Activated T-cell treated with anti-CD3 and anti-CD28 coated beads for 48 hours (primary cell): ENCODE measurements around the gene POLR3E.
A peak's percentile ranks its signal among the peaks of the same experiment; 100 is the strongest.
"Not testable (repeated sequence)": the region's sequence is repeated elsewhere in the genome, so short reads cannot be mapped to it uniquely, and the experiment has no call there.

Source experiments
- DNase-seq: peaks from one replicate; pipeline ENCODE4 v3.0.0-alpha.2; 2020; ENCODE audit warnings: low read depth

The POLR3E gene

GRCh38 chr16:22293137-22294106, 3.8 kb upstream of the POLR3E start:
- no peak for DNase-seq

- no peak for DNase-seq
Measured at GRCh38 chr16:22296225-22297113, 740 bp upstream of the POLR3E start.

- DNase-seq: peak; percentile 55
Measured at GRCh38 chr16:22297871-22298733, 893 bp downstream of the POLR3E start.

GRCh38 chr16:22299036-22299435, 1.8 kb downstream of the POLR3E start:
- DNase-seq: no peak

GRCh38 chr16:22300427-22301071, 3.3 kb downstream of the POLR3E start:
- peak; percentile 25 for DNase-seq

- not testable (repeated sequence) for DNase-seq
Measured at GRCh38 chr16:22301423-22301822, 4.2 kb downstream of the POLR3E start.

- DNase-seq: no peak
Measured at GRCh38 chr16:22302776-22303363, 5.7 kb downstream of the POLR3E start.

GRCh38 chr16:22304411-22304810, 7.2 kb downstream of the POLR3E start:
- DNase-seq: no peak

GRCh38 chr16:22306788-22307187, 9.6 kb downstream of the POLR3E start:
- no peak for DNase-seq

- no peak for DNase-seq
Measured at GRCh38 chr16:22307838-22308237, 10.6 kb downstream of the POLR3E start.

- no peak for DNase-seq
Measured at GRCh38 chr16:22308824-22309520, 11.8 kb downstream of the POLR3E start.

- DNase-seq: no peak
Measured at GRCh38 chr16:22311520-22311919, 14.3 kb downstream of the POLR3E start.

- no peak for DNase-seq
Measured at GRCh38 chr16:22312897-22313781, 15.9 kb downstream of the POLR3E start.

GRCh38 chr16:22313876-22314470, 16.8 kb downstream of the POLR3E start:
- no peak for DNase-seq

GRCh38 chr16:22314661-22315626, 17.7 kb downstream of the POLR3E start:
- DNase-seq: no peak

GRCh38 chr16:22315979-22316378, 18.8 kb downstream of the POLR3E start:
- no peak for DNase-seq

GRCh38 chr16:22316411-22316811, 19.2 kb downstream of the POLR3E start:
- no peak for DNase-seq
